GM18873 (cell line): Measurements from ENCODE around the gene ITPRIP.

Experiments used
- ATAC-seq: cut with Tn5 transposase; IDR thresholded peaks from one replicate; pipeline ENCODE4 v1.9.1; 2021; ENCODE audit warnings: mild to moderate bottlenecking, moderate library complexity, moderate number of reproducible peaks; ENCODE audit not compliant: unreplicated experiment, low FRiP score

ITPRIP gene

DNA sequence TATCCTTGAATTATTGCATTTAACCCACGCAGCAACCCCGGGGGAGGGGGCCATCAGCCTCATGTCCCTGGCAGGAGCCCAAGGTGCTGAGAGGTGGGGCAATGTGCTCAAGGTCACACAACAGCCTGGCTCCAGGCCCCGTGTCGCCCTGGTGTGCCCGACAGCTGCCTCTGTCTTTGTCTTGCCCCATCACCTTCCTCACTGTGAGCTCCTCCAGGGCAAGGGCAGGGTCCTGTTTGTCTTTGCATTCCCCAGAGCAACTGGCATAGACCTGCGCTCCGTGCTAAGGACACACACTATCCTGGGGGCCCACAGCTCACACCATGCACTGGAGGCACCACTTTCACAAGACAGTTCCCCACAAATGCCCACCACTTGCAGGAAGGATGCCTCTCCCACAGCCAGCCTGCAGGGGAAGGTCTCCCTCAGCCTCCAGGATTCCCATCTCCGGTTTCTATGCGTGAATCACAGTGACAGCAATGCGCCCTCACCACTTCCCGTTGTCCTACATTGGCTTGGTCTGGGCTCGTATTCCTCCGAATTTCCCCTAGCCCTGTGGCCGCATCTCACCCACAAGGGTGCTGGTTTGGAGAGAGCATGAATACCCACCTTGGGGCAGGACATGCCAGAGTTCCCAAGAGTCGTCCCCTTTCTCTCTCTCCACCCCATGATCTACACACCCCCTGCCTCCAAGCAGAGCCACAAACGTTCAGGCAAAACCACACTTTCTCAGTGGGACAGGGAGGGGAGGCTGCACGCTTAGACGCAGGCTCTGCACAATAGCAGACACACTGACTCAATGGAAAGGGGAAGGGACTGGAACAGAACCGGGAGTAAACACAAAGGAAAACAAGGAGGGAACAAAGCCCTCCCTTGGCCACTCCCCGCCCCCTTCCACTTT lies 10.3 kb downstream of the ITPRIP start:
- no peak for ATAC-seq

DNA sequence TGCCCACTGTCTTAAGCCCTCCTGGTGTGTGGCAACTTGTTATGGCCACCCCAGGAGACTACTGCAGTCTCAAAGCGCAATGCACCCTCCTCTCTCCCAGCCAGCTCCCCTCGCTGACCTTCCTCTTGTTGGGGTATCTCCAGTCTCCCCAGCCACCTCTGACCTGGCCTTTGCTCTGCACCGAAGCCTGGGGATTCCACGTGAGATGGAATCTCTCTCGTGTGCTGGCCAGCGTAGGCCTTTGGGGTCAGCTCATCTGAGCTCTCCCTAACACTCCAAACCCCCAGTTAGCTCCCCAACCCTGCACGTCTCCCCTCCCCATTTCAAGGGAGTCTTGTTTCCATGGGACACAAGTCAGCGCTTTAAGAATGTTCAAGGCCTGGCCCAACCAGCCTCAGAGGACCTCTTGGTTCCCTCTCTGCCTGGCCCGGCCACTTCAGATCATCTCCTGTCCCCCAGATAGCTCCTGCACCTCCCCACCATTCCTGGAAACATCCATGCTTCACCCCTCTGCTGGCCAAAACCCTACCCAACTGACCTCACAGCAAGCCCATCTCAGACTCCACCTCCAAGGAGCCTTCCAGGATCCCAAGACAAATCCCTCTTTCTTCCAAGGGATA lies 11.2 kb downstream of the ITPRIP start:
- no peak for ATAC-seq

DNA sequence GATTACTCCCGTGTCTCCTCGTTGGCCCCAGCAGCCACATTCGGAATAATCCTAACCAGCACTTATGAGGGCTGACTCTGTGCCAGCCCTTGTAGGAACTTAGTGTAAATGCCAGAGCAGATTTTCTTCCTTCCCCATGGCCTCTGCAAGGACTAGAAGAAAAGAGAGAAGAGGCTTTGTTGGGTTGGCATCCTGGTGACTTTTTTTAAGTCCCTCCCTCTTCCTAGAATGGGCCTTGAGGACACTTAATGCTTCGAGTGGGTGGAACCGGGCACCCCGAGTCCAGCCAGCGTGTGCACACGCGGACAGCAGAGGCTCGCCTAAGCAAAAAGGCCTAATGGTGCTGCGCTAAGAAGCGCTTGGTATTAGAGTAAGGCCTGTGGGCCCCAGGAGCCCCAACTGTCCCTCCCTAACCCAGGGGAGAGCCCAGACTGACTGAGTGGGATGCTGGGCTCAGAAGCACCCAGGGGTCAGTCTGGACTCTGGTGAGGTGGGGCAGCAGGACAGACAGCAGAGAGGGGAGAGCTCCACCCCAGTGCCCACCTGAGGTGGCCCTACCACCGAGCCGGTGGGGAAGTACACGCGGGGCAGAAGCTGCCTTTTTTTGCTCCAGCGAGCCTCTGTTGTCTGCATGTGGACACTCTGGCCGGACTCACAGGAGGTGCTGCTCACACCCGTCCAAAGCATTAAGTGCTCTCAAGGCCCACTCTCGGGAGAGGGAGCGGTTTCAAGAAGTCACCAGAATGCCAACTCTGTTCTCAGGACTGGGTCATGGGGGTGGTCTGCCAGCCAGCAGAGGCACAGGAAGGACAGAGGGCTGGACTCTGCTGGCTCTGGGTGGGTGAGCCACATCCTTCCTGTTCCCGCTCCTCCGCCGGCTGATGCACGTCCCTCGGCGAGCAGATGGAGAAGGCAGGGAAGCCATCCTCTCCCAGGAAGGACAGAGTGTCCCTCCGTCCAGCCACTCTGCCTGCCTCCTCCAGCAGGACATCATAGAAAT lies 12.5 kb downstream of the ITPRIP start:
- ATAC-seq = no peak

DNA sequence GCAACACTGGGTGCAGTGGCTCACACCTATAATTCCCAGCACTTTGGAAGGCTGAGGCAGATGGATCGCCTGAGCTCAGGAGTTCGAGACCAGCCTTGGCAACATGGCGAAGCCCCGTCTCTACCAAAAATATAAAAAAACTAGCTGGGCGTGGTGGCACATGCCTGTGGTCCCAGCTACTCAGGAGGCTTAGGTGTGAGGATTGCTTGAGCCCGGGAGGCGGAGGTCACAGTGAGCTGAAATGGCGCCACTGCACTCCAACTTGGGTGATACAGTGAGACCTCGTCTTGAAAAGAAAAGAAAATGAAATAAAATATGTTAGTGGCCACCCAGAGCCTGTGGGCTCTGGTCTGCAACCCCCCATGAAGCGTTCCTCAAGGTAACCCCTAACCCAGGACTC lies 13.3 kb downstream of the ITPRIP start:
- no peak for ATAC-seq

DNA sequence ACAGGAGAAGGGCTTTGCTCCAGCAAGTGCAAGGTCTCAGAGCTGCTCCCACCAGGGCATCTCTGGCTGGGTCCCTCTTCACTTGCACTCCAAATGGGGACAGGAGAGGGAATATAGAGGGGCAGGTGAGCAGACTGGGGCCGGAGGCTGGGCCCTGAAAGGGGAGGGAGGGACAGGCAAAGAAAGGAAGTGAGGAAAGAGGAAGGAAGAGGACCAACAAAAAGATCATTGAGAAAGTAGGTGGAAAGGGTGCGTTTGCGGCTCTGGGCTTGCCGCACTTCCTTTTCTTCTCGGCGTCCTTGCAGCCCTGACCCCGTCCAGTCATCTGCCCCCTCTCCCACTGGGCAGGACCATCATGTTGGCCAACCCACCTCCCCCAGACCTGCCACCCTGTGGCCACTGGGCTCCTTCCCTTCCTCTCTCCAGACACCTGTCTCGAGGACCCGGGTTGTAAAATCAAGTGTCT lies 14.0 kb downstream of the ITPRIP start:
- no peak for ATAC-seq

DNA sequence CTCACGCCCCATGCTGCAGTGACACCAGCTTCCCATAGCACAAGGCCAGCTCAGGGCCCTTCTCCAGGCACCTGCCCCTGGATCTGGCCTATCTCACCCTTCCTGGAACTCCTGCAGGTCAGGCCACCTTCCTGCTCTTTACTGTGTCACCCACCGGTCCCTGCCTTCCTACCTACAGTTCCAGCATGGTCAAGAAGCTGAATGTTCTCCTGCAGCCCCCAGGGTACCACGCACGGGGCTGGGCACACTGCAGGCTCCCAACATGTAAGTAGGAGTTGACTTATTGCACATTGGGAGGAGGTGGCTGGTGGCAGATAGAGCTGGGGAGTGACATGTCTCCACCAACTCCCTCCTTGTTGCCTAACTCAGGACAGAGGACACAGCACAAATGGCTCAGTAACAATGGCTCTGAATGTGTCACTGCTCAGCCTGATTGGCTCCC lies 14.5 kb downstream of the ITPRIP start:
- ATAC-seq = no peak

DNA sequence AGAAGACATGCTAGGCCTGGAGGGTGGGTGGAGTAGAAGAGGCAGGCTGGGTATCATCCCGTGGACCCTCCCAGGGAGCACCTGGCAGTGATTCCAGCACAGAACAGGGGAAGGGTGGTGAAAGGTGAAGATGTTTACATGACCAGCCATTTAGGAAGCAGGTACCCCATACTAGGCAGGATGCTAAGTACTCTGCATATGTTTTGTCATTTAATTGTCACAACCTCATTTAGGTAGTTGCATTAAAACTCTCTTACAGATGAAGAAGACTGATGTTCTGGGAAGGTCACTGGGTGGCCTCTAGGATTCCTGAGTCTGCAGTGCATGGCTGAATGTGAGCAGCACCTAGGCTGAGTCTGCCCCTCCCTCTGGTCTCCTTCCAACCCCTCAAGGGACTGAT lies 15.2 kb downstream of the ITPRIP start:
- ATAC-seq = no peak

DNA sequence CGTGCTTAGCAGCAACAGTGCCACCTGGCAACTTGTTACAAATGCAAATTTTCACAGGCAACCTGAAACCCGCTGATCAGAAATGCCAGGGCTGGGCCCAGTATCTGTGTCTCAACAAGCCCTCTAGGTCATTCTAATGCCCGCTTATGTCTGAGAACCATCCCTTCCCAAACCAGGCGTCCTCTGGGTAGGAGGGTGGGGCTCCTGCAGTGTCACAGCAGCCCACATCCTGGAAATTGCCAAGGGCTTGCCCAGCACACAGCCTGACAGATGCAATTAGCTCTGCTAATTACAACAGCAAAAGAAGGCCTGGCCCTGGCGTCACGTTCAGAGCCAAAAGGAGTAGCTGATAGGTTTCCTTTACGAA lies 15.9 kb downstream of the ITPRIP start:
- ATAC-seq = no peak

DNA sequence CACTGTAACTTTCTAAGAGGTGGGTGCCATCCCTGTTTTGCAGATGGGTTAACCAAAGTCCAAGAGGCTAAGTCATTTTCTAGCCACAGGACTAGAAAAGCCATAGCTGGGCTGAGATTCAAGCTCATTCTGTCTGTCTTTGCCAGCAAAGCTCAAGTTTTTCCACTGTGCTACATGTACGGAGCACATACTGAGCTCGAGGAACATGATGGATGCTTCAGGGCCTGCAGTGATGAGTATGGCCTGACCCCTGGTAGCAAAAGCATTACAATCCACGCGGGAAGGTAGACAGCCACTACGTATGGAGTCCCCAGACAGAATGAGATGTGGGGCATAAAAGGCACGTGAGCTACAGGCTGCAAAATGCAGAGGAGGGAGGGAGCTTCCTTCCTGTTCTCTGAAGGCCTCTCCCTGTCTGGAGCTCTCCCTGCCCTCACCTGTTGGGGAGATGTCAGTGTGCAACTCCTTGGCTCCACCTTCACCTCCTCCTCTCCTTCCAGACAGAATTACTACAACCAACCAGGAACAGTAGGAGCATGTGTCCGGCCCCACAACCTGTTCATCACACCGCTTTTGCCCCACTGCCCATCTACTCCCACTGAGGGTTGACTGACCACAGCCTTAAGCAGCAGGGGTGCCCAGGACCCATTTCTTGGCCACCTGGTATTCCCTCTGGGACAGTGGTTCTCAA lies 16.4 kb downstream of the ITPRIP start:
- ATAC-seq = no peak

DNA sequence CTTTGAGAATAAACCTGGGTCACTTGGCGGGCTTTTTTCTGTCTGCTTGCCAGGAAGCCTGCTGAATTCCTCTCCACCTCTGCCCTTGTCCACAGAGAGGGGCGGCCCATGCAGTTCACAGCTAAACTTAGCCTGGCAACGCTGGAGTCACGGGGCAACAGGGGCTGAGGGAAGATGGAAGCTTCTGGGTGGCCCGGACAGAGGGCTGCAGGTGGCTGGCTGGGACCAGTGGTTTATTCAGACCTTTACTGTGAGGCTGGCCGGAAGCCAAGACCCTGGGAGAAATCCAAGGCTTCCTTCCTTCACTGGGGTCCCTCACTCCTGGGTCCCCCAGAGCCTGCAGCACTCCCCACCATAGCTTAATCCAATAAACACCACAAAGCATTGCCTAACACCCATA lies 17.0 kb downstream of the ITPRIP start:
- no peak for ATAC-seq

DNA sequence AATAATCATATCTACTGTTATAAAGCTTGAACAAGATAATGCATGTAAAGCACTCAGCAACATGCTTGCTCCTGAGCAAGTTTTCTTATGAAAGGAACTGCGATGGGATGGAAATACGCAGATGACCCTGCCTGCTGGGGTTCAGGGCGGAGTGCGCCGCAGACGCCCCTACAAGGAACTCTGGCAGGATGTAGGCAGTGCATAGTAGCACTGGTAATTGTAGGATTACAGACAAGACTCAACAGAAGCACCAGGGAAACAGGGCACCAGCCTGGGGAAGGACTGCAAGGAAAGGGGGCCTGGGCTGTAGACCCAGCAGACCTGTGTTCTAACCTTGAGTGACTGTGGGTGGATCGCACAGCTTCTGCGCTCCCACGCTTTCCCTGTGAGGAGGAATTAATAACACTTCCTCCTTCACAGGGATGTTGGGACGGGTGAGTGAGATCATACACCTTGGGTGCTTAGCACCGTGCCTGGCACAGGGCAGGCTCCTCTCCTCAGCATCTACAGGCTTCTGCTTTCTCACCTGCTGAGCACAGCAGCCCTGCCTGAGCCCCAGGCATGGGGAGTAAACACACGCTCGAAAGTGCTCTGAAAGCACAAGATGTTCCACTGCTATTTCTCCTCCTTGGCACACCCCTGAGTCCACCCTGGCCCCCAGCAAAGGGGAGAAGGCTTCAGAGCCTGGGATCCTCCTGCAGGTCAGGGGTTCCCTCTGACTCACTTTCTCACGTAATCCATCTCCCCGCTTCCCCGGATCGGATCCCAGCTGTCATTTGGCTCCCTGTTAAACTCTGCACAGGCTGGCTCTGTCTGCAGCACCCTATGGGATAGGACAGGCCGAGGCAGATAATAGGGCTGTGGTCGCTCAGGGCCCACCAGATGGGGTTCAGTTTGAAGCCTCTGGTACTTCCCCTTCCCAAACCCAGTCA lies 19.2 kb downstream of the ITPRIP start:
- ATAC-seq = no peak

DNA sequence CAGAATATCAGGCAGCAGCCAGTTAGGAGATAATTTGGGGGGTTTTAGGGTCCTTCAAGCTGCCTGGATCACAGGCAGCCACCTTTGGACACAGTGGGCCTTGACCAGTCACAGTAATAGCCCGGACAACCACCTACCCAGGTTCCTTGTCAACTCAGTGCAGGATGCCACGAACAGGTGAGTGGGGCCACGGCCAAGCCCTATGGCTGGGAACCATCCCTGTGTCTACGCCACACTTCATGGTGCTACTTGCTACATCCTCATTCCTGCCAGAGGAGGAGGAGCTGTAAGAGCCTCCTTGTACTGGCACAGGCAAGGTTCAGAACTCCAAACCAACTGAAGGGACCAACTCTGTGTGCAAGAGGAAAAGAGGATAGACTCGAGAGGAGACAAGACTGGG lies 19.9 kb downstream of the ITPRIP start:
- ATAC-seq = no peak

DNA sequence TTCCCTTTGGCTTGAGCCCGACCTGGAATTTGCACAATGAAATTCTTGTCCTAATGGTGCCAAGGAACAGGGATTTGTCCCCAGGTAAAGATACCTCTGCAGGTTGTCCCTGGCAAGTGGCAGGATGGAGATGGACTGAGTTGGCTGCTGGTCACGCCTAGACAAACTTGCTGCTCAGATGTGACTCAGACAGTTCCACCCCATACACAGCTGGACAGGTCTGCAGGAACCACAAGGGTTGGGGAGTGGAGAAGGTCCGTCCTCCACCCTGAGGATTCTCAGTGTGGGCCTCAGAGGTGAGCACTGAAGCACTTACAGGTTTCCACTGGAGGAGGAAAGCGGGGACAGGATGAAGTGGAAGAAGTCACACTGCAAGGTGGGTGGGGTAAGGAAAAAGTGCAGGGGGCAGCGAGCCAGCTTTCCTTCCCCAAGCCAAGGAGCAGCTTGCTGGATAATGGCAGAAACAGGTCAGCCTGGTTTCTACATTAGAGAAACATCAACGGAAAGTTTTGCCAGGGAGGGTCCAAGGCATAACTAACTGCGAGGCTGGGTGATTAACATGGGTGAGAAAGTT lies 20.5 kb downstream of the ITPRIP start:
- no peak for ATAC-seq

DNA sequence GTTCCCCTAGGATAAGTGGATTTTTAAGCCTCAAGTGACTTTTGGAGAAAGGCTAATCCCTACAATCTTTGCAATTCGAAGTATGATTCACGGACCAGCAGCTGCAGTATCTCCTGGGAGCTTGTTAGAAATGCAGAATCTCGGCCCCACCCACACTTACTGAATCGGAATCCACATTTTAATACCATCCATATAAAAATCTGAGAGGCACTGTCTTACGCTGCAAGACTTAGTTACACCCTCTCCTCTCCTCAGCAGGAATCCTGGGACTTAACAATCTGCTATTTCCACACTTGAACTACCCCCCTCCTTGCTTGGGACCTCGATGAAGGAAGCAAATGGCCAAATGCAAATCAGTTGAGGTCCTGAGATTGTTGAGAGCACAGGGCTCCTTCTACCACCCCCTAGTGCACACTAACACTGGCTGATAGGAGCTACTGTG lies 21.0 kb downstream of the ITPRIP start:
- no peak for ATAC-seq

DNA sequence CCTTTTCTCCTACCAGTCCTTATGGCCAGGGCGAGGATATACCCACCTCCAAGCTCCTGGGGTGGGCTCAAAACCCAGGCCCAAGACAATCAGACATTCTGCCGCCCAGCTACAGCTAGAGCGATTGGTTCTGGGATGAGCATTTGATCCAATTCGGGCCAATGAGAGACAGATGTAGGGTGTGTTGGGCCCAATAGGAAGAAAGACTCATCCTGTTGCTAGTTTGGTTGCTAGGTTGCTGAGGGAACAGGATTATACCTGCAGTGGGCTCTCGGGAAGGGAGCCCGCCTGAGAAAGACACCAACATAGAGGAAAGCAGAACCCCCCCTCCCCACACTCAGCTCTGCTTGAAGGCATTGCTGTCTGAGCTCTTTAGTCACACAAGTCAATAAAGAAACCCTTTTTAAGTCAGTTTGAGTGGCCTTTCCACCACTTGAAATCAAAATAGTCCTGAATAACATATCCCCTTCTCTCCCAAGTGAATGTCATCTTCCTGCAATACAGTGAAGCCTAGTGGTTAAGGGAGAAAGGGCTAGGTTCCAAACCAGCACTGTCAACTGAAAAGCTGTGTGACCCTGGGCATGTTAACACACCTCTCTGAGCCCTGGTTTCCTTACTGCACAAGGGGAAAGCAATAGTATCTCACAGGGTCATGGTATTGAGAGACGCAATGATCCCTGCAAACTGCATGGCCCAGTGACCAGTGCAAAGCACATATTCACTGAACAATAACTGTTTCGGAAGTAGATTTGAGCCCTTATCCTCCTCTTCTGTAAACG lies 21.8 kb downstream of the ITPRIP start:
- no peak for ATAC-seq

DNA sequence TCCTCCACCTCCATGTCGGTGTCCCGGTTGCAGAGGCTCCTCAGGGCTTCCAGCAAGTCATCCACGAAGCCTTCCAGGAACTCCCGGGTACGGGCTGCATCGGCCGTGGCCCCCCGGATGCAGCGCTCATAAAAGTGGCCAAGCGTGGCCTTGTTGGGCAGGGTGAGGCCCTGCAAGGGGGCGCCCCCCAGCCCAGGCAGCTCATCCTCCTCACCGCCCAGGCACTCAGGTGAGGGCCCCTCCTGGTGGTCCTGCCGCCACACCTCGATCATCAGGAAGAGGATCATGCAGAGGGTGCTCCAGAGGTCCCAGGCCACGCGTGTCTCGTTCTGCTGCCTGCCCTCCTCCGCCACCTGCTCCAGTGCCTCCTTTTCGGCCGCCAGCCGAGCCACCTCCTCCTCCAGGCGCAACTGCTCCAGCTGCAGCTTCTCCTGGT lies 22.8 kb downstream of the ITPRIP start:
- no peak for ATAC-seq

DNA sequence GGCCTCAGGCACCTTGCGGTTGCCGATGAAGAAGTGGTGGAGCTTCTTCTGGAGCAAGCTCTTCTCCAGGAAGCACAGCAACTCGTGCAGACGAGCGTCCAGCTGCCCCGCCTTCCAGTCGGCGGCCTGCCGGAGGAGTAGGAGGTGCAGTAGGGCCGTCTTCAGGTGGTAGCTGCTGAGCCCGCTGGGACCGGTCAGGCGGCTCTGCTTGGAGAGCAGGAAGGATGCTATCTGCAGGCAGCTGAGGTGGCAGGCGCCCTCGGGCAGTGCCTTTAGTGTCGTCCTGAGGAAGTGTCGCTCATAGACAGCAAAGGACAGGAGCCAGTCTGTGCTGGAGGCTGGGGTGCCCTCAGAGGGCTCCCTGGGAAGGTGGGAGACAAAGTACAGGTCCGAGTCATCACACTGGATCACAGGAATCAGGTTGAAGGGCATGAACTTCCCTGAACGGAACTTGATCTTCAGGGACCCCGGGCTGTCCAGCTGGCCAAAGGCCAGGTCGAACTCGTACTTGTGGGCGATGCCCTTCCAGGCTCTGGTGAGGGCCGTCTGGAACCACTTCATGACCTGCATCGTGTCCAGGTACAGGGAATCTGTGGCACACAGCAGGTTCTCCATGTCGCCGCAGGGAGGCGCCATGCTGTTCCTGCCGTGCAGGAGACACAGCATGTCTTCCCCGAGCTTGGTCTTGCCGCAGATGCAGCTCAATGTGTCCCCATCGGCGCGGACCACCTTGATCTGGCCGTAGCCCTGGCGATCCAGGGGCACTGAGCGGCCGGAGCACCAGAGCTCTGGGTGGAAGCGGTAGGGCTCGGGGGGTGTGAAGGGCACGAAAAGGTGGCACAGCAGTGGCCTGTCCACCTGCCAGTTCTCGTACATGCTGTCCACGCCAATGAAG lies 23.4 kb downstream of the ITPRIP start:
- no peak for ATAC-seq
